Measurements from ENCODE around the gene PPIL6. TPM values are rescaled to one million over a fixed set of nuclear protein-coding genes. Genes with fewer than 3 reads are reported as not detected.

Gene PPIL6
- total RNA-seq, 1 donor from 2014 or later = 4.2 TPM

DNA sequence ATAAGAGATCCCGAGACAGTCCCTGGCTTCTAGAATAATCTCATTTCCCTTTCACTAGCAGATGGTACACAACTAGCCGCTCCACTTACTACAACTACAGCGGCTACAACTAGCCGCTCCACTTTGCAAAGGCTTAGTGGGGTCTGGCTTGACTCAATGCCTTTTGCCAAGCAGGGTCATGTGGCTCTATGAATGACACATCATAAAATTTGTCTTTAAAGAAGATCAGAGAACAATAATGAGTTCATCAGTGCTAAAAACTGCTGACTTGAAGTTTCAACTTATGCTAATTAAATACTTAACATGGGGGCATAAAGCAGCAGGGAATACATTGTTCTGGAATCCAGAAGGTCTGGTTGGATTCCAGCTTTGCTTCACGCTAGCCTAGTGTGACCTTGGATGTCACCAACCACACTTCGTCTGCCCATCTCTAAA is 17.2 kb upstream of the PPIL6 start:
- Histone ChIP-seq H3K36me3 (peaks cover 24% of the 10 kb centered on the region), H3K4me3 (no peak overlapping the region), H3K27me3 (no peaks in the 10 kb centered on the region), H3K27ac (peak overlapping the region; percentile 86), H3K4me1 (peaks cover 40% of the 10 kb centered on the region), H3K9me3 (no peaks in the 10 kb centered on the region)
- intact Hi-C loops (cut with DNase I) = no loop called here
- ATAC-seq (no peak), DNase-seq (no peak)
- TF ChIP-seq, protein P1, sequence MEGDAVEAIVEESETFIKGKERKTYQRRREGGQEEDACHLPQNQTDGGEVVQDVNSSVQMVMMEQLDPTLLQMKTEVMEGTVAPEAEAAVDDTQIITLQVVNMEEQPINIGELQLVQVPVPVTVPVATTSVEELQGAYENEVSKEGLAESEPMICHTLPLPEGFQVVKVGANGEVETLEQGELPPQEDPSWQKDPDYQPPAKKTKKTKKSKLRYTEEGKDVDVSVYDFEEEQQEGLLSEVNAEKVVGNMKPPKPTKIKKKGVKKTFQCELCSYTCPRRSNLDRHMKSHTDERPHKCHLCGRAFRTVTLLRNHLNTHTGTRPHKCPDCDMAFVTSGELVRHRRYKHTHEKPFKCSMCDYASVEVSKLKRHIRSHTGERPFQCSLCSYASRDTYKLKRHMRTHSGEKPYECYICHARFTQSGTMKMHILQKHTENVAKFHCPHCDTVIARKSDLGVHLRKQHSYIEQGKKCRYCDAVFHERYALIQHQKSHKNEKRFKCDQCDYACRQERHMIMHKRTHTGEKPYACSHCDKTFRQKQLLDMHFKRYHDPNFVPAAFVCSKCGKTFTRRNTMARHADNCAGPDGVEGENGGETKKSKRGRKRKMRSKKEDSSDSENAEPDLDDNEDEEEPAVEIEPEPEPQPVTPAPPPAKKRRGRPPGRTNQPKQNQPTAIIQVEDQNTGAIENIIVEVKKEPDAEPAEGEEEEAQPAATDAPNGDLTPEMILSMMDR (IDR thresholded peaks at IDR 0.05) = no peak

DNA sequence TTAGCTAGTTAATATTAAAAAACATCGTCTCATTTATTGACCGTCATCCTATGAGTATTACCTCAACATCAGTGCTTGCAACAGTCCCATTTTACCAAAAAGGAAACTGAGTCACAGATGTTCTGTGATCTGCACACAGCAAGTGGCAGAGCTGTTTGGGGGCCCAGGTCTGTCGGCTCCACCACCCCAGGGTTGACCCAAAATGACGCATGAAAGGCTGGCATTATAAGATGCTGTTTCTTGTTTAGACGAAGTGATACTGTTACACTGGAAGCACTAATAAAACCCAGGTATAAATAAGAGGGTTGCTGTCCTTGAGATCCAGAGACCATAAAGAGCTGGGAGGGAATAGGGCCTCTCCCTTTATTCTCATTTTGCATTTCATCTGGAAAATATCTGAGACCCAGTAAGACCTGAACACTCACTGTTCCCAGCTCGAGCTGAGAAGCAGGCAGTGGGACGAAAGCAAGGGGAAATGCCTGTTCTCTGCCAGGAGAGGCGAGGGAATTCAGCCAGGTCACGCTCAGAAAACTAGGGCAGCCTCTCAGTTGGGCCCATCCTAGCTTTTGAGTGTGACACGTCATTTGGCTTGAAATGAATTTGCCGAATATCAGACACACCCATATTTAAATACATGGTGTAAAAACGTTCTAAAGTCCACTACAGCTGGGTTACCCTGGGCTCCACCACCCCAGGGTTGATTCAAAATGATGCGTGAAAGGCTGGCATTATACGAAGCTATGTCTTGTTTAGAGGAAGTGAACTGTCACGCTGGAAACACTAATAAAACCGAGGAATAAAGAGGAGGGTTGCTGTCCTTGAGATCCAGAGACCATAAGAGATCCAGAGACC is 16.5 kb upstream of the PPIL6 start:
- no peak for DNase-seq
- intact Hi-C loops (cut with DNase I) = no loop called here

DNA sequence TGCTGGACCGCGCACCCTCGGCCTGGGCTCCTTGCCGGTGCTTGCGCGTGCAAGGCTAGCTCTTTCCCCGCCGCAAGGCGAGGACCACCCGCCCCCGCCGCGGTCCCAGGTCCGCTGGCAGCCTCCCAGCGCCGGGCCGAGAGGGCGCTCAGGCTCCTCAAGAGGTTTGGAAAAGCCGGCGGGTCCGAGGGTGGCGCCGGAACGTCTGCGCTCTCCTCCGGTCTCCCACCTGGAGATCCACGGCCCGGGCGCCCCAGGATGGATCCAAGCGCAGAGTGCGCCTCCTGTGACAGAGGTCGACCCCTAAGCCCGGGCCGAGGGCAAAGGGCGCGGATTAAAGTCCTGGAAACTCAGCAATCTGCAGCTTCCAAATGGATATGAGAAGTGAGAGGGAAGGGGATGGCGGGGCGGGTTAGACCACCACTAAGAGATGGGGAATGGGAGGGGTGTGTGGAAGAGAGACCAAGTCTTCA is 15.7 kb upstream of the PPIL6 start:
- ATAC-seq = peak; percentile 31
- H3K36me3 ChIP-seq = peaks cover 18% of the 10 kb centered on the region
- no peaks in the 10 kb centered on the region for H3K27me3 ChIP-seq
- H3K4me3 ChIP-seq = peak overlapping the region; percentile 92
- peaks cover 40% of the 10 kb centered on the region for H3K4me1 ChIP-seq
- no peaks in the 10 kb centered on the region for H3K9me3 ChIP-seq
- DNase-seq = no peak
- intact Hi-C loops (cut with DNase I) = no loop called here
- H3K27ac ChIP-seq = peak overlapping the region; percentile 86
- TF ChIP-seq, protein P1 (IDR thresholded peaks at IDR 0.05) = no peak

More for the DNA sequence above, 16.5 kb upstream of the PPIL6 start:
- Histone ChIP-seq H3K27me3 (no peaks in the 10 kb centered on the region), H3K36me3 (peaks cover 19% of the 10 kb centered on the region), H3K4me1 (peaks cover 40% of the 10 kb centered on the region), H3K9me3 (no peaks in the 10 kb centered on the region), H3K27ac (peak overlapping the region; percentile 86), H3K4me3 (peak overlapping the region; percentile 92)
- ATAC-seq = peak; percentile 43
- TF ChIP-seq, protein P1 (IDR thresholded peaks at IDR 0.05) = no peak

DNA sequence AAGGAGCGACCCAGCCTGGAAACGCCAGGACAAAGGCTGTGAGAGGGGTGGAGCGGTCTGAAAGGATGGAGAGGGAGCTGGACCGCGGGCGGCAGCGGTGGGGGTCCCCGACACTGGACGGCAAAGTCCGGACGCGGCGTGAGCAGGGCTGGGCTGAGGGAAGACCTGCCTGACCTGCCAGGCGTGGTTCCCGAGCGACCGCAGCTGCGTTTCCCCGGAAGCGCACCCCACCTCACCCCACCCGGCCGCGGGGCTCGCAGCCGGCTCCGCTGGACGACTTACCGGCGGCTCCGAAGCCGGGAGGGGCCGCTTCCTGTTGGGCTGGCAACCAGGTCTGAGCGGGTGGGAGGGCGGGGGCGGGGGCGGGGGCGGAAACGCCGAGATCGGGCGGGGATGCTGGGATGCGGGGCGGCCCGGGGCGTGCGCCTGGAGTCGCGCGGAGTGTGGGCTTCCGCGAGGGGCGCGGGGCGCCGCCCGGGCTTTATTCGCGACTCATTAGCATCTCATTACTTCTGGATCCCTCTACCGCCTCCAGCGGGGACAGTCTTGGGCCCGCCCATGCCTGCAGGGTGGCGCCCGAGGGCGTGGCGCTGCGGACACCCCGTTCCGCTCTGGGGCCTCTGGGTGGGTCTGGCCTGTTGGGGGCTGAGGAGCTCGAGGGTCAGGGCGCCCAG is 15.1 kb upstream of the PPIL6 start, which contains the start of gene MICAL1:
TSS of gene MICAL1 (minus strand) at position 336 of the 674 bp plus-strand sequence. CDS start 1,576 bp downstream, outside the sequence.
- no peaks in the 10 kb centered on the region for H3K27me3 ChIP-seq
- peak within 1 kb of the TSS; percentile 86 for H3K27ac ChIP-seq
- TF ChIP-seq, protein P1 (IDR thresholded peaks at IDR 0.05) = peak; percentile 39
- peak; percentile 92 for DNase-seq
- peak; percentile 87 for ATAC-seq
- intact Hi-C loops (cut with DNase I) = no loop called here
- no peaks in the 10 kb centered on the region for H3K9me3 ChIP-seq
- H3K4me1 ChIP-seq = peaks cover 40% of the 10 kb centered on the region
- peak within 1 kb of the TSS; percentile 92 for H3K4me3 ChIP-seq
- H3K36me3 ChIP-seq = peaks cover 18% of the 10 kb centered on the region

DNA sequence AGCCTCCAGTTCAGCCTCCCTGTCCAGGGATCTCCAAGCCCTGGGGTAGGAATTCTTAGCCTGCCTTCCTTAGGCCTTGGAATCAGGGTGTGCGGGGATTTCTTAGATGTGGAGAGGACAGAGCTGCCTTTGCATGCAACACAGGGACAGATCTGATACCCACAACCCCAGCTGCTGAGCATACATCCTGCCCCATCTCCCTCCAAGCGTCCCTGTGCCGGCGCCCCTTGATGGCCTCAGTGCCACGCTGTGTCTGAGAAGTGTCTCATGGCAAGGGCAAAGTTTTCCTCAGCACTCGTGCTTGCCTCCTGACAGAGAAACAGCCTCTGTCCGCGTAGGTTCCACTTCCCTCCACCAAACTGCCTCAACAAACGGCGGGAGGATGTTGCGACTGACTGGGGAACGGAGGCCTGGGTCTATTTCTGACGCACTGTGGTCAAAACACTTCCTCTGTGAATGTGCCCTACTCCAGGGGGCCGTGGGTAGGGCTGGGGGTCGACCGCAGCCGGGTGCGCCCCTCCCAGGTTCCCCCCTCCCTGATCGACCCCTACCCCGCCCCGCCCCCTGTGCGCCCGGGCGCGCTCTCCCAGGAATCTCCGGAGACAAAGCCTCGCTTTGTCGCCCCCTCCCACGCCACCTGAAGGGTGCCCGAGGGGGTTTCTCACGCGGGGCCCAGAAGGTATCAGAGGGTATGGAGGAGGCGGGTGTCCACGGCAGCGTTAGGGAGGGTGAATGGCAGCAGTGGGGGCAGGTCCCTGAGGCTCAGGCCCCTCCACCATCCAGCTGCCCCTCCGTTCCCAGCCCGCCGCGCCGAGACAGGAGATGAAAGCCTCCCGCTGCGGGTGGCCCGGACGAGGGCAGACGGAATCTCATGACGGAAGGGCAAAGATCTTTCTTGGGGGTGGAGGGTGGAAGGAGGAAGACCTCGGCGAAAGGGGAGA is 14.3 kb upstream of the PPIL6 start:
- ATAC-seq (peak; percentile 41), DNase-seq (peak; percentile 75)
- H3K9me3 ChIP-seq = no peaks in the 10 kb centered on the region
- H3K27me3 ChIP-seq = no peaks in the 10 kb centered on the region
- H3K4me3 ChIP-seq = peak overlapping the region; percentile 92
- peaks cover 18% of the 10 kb centered on the region for H3K36me3 ChIP-seq
- intact Hi-C loops (cut with DNase I) = no loop called here
- H3K4me1 ChIP-seq = peaks cover 40% of the 10 kb centered on the region
- TF ChIP-seq, protein P1 (IDR thresholded peaks at IDR 0.05) = no peak
- H3K27ac ChIP-seq = peak overlapping the region; percentile 86
